SU-DHL-6 (cell line): ENCODE measurements around the gene DAO.

Source experiments
- H2AFZ ChIP-seq: fragments of 200-600 bp; sonication (generic); 2 replicates; pipeline ENCODE4 v1.6.1; 2014; ENCODE audit warnings: low read depth, mild to moderate bottlenecking, moderate library complexity, mixed read lengths, antibody characterized with exemption, low read length; ENCODE audit not compliant: severe bottlenecking
- H3F3A ChIP-seq: fragments of 200-600 bp; shearing (Covaris generic); 2 replicates; pipeline ENCODE4 v1.6.0; 2016; ENCODE audit warnings: antibody characterized with exemption, mild to moderate bottlenecking; ENCODE audit not compliant: insufficient read depth
- H3K27ac ChIP-seq: fragments of 200-600 bp; sonication (generic); 2 replicates; pipeline ENCODE4 v1.5.1; 2016; ENCODE audit warnings: low read depth, mild to moderate bottlenecking, low read length, moderate library complexity, mixed read lengths
- H3K27me3 ChIP-seq: fragments of 200-600 bp; sonication (generic), shearing (Covaris generic); 2 replicates; pipeline ENCODE4 v1.6.0; 2014; ENCODE audit warnings: mild to moderate bottlenecking, low read length
- H3K36me3 ChIP-seq: fragments of 200-600 bp; sonication (generic); 2 replicates; pipeline ENCODE4 v1.6.1; 2014; ENCODE audit warnings: mild to moderate bottlenecking, low read length, mixed read lengths
- H3K4me2 ChIP-seq: fragments of 300-600, 200-600 bp; shearing (Covaris generic), sonication (generic); 2 replicates; pipeline ENCODE4 v1.6.0; 2014; ENCODE audit warnings: low read length, low read depth, mild to moderate bottlenecking; ENCODE audit not compliant: poor library complexity, severe bottlenecking
- H3K4me3 ChIP-seq: fragments of 200-600 bp; sonication (generic); 2 replicates; pipeline ENCODE4 v1.5.1; 2014; ENCODE audit warnings: antibody characterized with exemption, low read length, mild to moderate bottlenecking, mixed read lengths; ENCODE audit not compliant: insufficient read depth, poor library complexity, severe bottlenecking
- H3K79me2 ChIP-seq: fragments of 200-600 bp; sonication (generic); 2 replicates; pipeline ENCODE4 v1.6.1; 2014; ENCODE audit warnings: mild to moderate bottlenecking, low read length, moderate library complexity; ENCODE audit not compliant: insufficient read depth
- H3K9ac ChIP-seq: fragments of 200-600 bp; sonication (generic); 2 replicates; pipeline ENCODE4 v1.7.0; 2014; ENCODE audit warnings: mild to moderate bottlenecking, low read length
- H3K9me2 ChIP-seq: fragments of 200-600 bp; sonication (generic); replicated peaks from 2 replicates; pipeline ENCODE4 v1.6.1; 2014; ENCODE audit warnings: low read length; ENCODE audit not compliant: insufficient read depth
- H3K9me3 ChIP-seq: fragments of 200-600 bp; sonication (generic); 2 replicates; pipeline ENCODE4 v1.6.1; 2014; ENCODE audit warnings: low read length, mixed read lengths; ENCODE audit not compliant: insufficient read depth
- H4K20me1 ChIP-seq: fragments of 200-600 bp; sonication (generic); 2 replicates; pipeline ENCODE4 v1.6.1; 2014; ENCODE audit warnings: low read depth, mild to moderate bottlenecking, antibody characterized with exemption, low read length, moderate library complexity, mixed read lengths
- EZH2phosphoT487 ChIP-seq: fragments of 200-600 bp; sonication (generic), shearing (Covaris generic); conservative IDR thresholded peaks from 2 replicates; pipeline ENCODE4 v1.6.1; 2018; ENCODE audit warnings: mild to moderate bottlenecking, antibody characterized with exemption, low read length, moderate library complexity, mixed read lengths
- TF ChIP-seq, protein P1 (sequence below): fragments of 200-600 bp; sonication (generic); IDR thresholded peaks from one replicate; pipeline ENCODE4 v1.5.1; 2017; ENCODE audit warnings: antibody characterized with exemption, mild to moderate bottlenecking, low read length, moderate library complexity; ENCODE audit not compliant: insufficient read depth, poor library complexity, severe bottlenecking

Gene DAO

GRCh38 chr12:108928695-108929094 lies 48.8 kb downstream of the DAO start:
- Histone ChIP-seq H3K4me2 (no peak overlapping the region), H3K36me3 (no peaks in the 10 kb centered on the region), H3K9ac (no peak overlapping the region), H3F3A (no peaks in the 10 kb centered on the region), H4K20me1 (no peaks in the 10 kb centered on the region), H2AFZ (no peak overlapping the region), H3K4me3 (no peak overlapping the region), H3K79me2 (no peaks in the 10 kb centered on the region), H3K9me2 (no peaks in the 10 kb centered on the region), H3K27ac (no peak overlapping the region), H3K9me3 (no peaks in the 10 kb centered on the region), H3K27me3 (no peaks in the 10 kb centered on the region)
- TF ChIP-seq EZH2phosphoT487 = no peak
- TF ChIP-seq, protein P1, sequence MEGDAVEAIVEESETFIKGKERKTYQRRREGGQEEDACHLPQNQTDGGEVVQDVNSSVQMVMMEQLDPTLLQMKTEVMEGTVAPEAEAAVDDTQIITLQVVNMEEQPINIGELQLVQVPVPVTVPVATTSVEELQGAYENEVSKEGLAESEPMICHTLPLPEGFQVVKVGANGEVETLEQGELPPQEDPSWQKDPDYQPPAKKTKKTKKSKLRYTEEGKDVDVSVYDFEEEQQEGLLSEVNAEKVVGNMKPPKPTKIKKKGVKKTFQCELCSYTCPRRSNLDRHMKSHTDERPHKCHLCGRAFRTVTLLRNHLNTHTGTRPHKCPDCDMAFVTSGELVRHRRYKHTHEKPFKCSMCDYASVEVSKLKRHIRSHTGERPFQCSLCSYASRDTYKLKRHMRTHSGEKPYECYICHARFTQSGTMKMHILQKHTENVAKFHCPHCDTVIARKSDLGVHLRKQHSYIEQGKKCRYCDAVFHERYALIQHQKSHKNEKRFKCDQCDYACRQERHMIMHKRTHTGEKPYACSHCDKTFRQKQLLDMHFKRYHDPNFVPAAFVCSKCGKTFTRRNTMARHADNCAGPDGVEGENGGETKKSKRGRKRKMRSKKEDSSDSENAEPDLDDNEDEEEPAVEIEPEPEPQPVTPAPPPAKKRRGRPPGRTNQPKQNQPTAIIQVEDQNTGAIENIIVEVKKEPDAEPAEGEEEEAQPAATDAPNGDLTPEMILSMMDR = no peak

DNA sequence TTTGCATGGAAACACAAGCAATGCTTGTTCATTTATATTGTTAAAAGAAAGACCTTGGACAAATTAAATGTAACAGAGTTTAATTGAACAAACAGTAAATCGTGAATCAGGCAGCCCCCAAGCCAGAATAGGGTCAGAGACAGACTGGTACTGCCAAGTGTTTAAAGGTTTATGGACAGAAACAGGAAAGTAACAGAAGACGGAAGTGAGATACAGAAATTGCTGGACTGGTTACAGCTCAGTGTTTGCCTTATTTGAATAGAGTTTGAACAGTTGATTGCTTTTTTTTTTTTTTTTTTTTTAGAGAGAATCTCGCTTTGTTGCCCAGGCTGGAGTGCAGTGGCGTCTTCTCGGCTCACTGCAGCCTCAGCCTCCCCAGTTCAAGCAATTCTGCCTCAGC lies 50.3 kb downstream of the DAO start:
- no peak overlapping the region for H3K4me2 ChIP-seq
- no peak overlapping the region for H3K4me3 ChIP-seq
- no peaks in the 10 kb centered on the region for H3F3A ChIP-seq
- no peaks in the 10 kb centered on the region for H3K36me3 ChIP-seq
- H3K9me3 ChIP-seq = no peaks in the 10 kb centered on the region
- H4K20me1 ChIP-seq = no peaks in the 10 kb centered on the region
- no peak for TF ChIP-seq EZH2phosphoT487
- TF ChIP-seq, protein P1 = no peak
- no peaks in the 10 kb centered on the region for H3K9me2 ChIP-seq
- H3K27ac ChIP-seq = no peak overlapping the region
- H3K9ac ChIP-seq = no peak overlapping the region
- H3K79me2 ChIP-seq = no peaks in the 10 kb centered on the region
- no peak overlapping the region for H2AFZ ChIP-seq
- no peaks in the 10 kb centered on the region for H3K27me3 ChIP-seq

- Histone ChIP-seq H4K20me1 (no peaks in the 10 kb centered on the region), H3K4me3 (no peak overlapping the region), H3K36me3 (no peaks in the 10 kb centered on the region), H3K9ac (no peak overlapping the region), H3K4me2 (no peak overlapping the region), H3K79me2 (no peaks in the 10 kb centered on the region), H3K27me3 (no peaks in the 10 kb centered on the region), H3K9me3 (no peaks in the 10 kb centered on the region), H2AFZ (no peak overlapping the region), H3K9me2 (no peaks in the 10 kb centered on the region), H3K27ac (no peak overlapping the region), H3F3A (no peaks in the 10 kb centered on the region)
- TF ChIP-seq, protein P1 = no peak
- no peak for TF ChIP-seq EZH2phosphoT487
Measured at GRCh38 chr12:108930756-108931155, 50.9 kb downstream of the DAO start.

DNA sequence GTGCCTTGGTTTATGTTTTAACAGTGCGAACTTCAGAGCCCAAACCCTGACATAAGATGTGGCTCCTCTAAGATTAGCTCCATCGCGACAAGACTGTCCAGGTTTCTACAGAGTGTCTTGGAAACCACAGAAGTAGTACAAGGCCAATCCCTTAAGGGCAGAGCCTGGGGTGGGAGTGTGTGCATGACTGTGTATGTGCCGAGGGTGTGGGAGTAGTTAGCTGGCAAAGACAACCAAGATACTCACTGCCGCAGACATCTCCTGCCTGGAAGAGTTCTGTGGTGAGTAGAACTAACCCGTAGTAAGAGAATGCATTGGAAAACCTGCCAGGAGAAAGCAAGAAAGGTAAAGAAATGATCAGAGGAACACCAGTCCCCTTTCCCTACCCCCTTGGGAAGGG lies 54.1 kb downstream of the DAO start:
- no peak overlapping the region for H3K4me2 ChIP-seq
- H3K27me3 ChIP-seq = no peaks in the 10 kb centered on the region
- no peak overlapping the region for H3K27ac ChIP-seq
- H2AFZ ChIP-seq = no peak overlapping the region
- H3K9me2 ChIP-seq = no peaks in the 10 kb centered on the region
- H3K4me3 ChIP-seq = no peak overlapping the region
- no peak overlapping the region for H3K9ac ChIP-seq
- no peaks in the 10 kb centered on the region for H4K20me1 ChIP-seq
- no peaks in the 10 kb centered on the region for H3K36me3 ChIP-seq
- no peak for TF ChIP-seq EZH2phosphoT487
- TF ChIP-seq, protein P1 = no peak
- H3F3A ChIP-seq = no peaks in the 10 kb centered on the region
- no peaks in the 10 kb centered on the region for H3K9me3 ChIP-seq
- no peaks in the 10 kb centered on the region for H3K79me2 ChIP-seq
